IMR-90 (cell line): ENCODE measurements around the gene RAD21L1. TPM values are rescaled to one million over a fixed set of nuclear protein-coding genes. Genes with fewer than 3 reads are reported as not detected.

Experiments
- ATAC-seq: fragments of 200-7000 bp; cut with Tn5 transposase; 2 replicates; pipeline ENCODE4 v1.9.1; 2020; ENCODE audit warnings: low read depth, mild to moderate bottlenecking, moderate library complexity
- BruUV-seq: library from RNA; stranded (reverse); fragments of 400-500 nt; replicated peaks from 2 replicates; lab custom pipeline; 2021; lab: Mats Ljungman, UMichigan
- CTCF ChIA-PET: fragments of 300-600 bp; formaldehyde crosslinking; extraction: SDS; loops from one replicate; lab custom pipeline; 2021; ENCODE audit warnings: antibody characterized with exemption; lab: Yijun Ruan, JAX
- POLR2A ChIA-PET: fragments of 300-600 bp; sonication (Branson Sonifier 250); formaldehyde crosslinking; loops from one replicate; lab custom pipeline; 2022; ENCODE audit warnings: antibody characterized with exemption; ENCODE audit not compliant: unreplicated experiment; lab: Charles Lee
- DNase-seq: peaks from one replicate; pipeline ENCODE4 v3.0.0; 2013
- H2AFZ ChIP-seq: replicated peaks from 2 replicates; pipeline ENCODE3; 2013; ENCODE audit warnings: low read length, mild to moderate bottlenecking; ENCODE audit not compliant: poor library complexity
- H2AK5ac ChIP-seq: 2 replicates; pipeline ENCODE4 v1.6.1; 2013; ENCODE audit warnings: low read depth, low read length, inconsistent platforms
- H2AK9ac ChIP-seq: replicated peaks from 2 replicates; pipeline ENCODE3; 2013; ENCODE audit warnings: mild to moderate bottlenecking, low read depth, low read length, moderate library complexity; ENCODE audit not compliant: poor library complexity
- H2BK120ac ChIP-seq: 2 replicates; pipeline ENCODE4 v1.6.1; 2013; ENCODE audit warnings: low read depth, low read length, inconsistent platforms
- H2BK15ac ChIP-seq: 3 replicates; pipeline ENCODE4 v1.6.1; 2013; ENCODE audit warnings: low read depth, low read length, inconsistent platforms
- H2BK20ac ChIP-seq: 2 replicates; pipeline ENCODE4 v1.6.1; 2013; ENCODE audit warnings: low read depth, mild to moderate bottlenecking, inconsistent platforms, low read length, moderate library complexity
- H2BK5ac ChIP-seq: 2 replicates; pipeline ENCODE4 v1.6.1; 2013; ENCODE audit warnings: mild to moderate bottlenecking, low read depth, low read length, inconsistent platforms; ENCODE audit not compliant: poor library complexity, severe bottlenecking
- H3K14ac ChIP-seq: replicated peaks from 2 replicates; pipeline ENCODE4 v1.6.1; 2013; ENCODE audit warnings: low read depth, low read length, inconsistent platforms
- H3K18ac ChIP-seq: 2 replicates; pipeline ENCODE4 v1.6.1; 2013; ENCODE audit warnings: low read depth, low read length, control low read depth
- H3K23ac ChIP-seq: 2 replicates; pipeline ENCODE4 v1.6.1; 2013; ENCODE audit warnings: low read depth, low read length, inconsistent platforms
- H3K27ac ChIP-seq: 2 replicates; pipeline ENCODE4 v1.5.1; 2013; ENCODE audit warnings: mild to moderate bottlenecking, control low read depth, low read length; ENCODE audit not compliant: insufficient read depth
- H3K27me3 ChIP-seq: 2 replicates; pipeline ENCODE4 v1.6.1; 2013; ENCODE audit warnings: low read length; ENCODE audit not compliant: control insufficient read depth, insufficient read depth
- H3K36me3 ChIP-seq: 2 replicates; pipeline ENCODE4 v1.6.1; 2013; ENCODE audit warnings: low read length, mixed read lengths; ENCODE audit not compliant: control insufficient read depth, insufficient read depth
- H3K4ac ChIP-seq: 2 replicates; pipeline ENCODE4 v1.6.1; 2013; ENCODE audit warnings: low read depth, low read length, inconsistent platforms
- H3K4me1 ChIP-seq: 2 replicates; pipeline ENCODE4 v1.6.1; 2013; ENCODE audit warnings: low read length, mixed read lengths; ENCODE audit not compliant: control insufficient read depth, insufficient read depth
- H3K4me2 ChIP-seq: 2 replicates; pipeline ENCODE4 v1.6.1; 2013; ENCODE audit warnings: low read depth, mild to moderate bottlenecking, control low read depth, low read length, moderate library complexity
- H3K4me3 ChIP-seq: 2 replicates; pipeline ENCODE4 v1.5.1; 2013; ENCODE audit warnings: low read depth, mild to moderate bottlenecking, control low read depth, low read length, moderate library complexity; ENCODE audit not compliant: insufficient read depth
- H3K56ac ChIP-seq: 2 replicates; pipeline ENCODE4 v1.6.1; 2013; ENCODE audit warnings: low read length, inconsistent platforms; ENCODE audit not compliant: insufficient read depth; ENCODE audit errors: extremely low read depth
- H3K79me1 ChIP-seq, 2 experiments: 2 replicates each; pipeline ENCODE4 v1.6.1; 2013; ENCODE audit warnings: low read length in 2 of 2, inconsistent platforms in 1 of 2, low read depth in 1 of 2
- H3K9ac ChIP-seq: 2 replicates; pipeline ENCODE4 v1.6.1; 2013; ENCODE audit warnings: low read depth, low read length, control low read depth
- H3K9me1 ChIP-seq: 2 replicates; pipeline ENCODE4 v1.6.1; 2013; ENCODE audit warnings: low read length, inconsistent platforms; ENCODE audit not compliant: insufficient read depth
- H3K9me3 ChIP-seq: 2 replicates; pipeline ENCODE4 v1.6.1; 2013; ENCODE audit warnings: low read length; ENCODE audit not compliant: control insufficient read depth, insufficient read depth
- H4K20me1 ChIP-seq: 2 replicates; pipeline ENCODE4 v1.6.1; 2013; ENCODE audit warnings: low read length, inconsistent platforms; ENCODE audit not compliant: insufficient read depth
- H4K5ac ChIP-seq: 2 replicates; pipeline ENCODE4 v1.6.1; 2013; ENCODE audit warnings: mild to moderate bottlenecking, low read depth, low read length, control low read depth
- H4K8ac ChIP-seq, 2 experiments: 2 replicates each; pipeline ENCODE4 v1.6.1; 2013; ENCODE audit warnings: low read depth in 2 of 2, low read length in 2 of 2, control low read depth in 1 of 2, inconsistent platforms in 1 of 2
- H4K91ac ChIP-seq: 2 replicates; pipeline ENCODE4 v1.6.1; 2013; ENCODE audit warnings: low read depth, low read length, inconsistent platforms; ENCODE audit not compliant: insufficient read depth
- BHLHE40 ChIP-seq: fragments of 150-350 bp; IDR thresholded peaks from 2 replicates; pipeline ENCODE4 v1.6.1; 2016; ENCODE audit warnings: mild to moderate bottlenecking, low read depth, low read length
- CEBPB ChIP-seq: IDR thresholded peaks from 2 replicates; pipeline ENCODE4 v1.6.1; 2012; ENCODE audit warnings: low read depth, low read length, improper control_type of control experiment
- CHD1 ChIP-seq: IDR thresholded peaks from 2 replicates; pipeline ENCODE4 v1.6.1; 2012; ENCODE audit warnings: low read depth, low read length, improper control_type of control experiment
- CTCF ChIP-seq: conservative IDR thresholded peaks from 2 replicates; pipeline ENCODE4 v1.5.1; 2012; ENCODE audit warnings: mild to moderate bottlenecking, low read depth, low read length, improper control_type of control experiment
- ELK1 ChIP-seq: fragments of 150-350 bp; IDR thresholded peaks from 2 replicates; pipeline ENCODE4 v1.6.1; 2016; ENCODE audit warnings: low read depth, mild to moderate bottlenecking, low read length, moderate library complexity, borderline replicate concordance
- FOS ChIP-seq: fragments of 150-350 bp; IDR thresholded peaks from 2 replicates; pipeline ENCODE4 v1.6.1; 2016; ENCODE audit warnings: low read depth, low read length
- MAFK ChIP-seq: IDR thresholded peaks from 2 replicates; pipeline ENCODE4 v1.6.1; 2012; ENCODE audit warnings: low read depth, low read length, improper control_type of control experiment
- MAZ ChIP-seq: IDR thresholded peaks from 2 replicates; pipeline ENCODE4 v1.6.1; 2012; ENCODE audit warnings: low read depth, mild to moderate bottlenecking, low read length, improper control_type of control experiment, moderate library complexity, borderline replicate concordance
- MXI1 ChIP-seq: IDR thresholded peaks from 2 replicates; pipeline ENCODE4 v1.6.1; 2012; ENCODE audit warnings: low read depth, mild to moderate bottlenecking, low read length, moderate library complexity, borderline replicate concordance
- NFE2L2 ChIP-seq: fragments of 150-350 bp; IDR thresholded peaks from 2 replicates; pipeline ENCODE4 v1.6.1; 2016; ENCODE audit warnings: low read depth, mild to moderate bottlenecking, low read length
- POLR2A ChIP-seq: IDR thresholded peaks from 2 replicates; pipeline ENCODE4 v1.6.1; 2012; ENCODE audit warnings: mild to moderate bottlenecking, low read depth, low read length
- RAD21 ChIP-seq: IDR thresholded peaks from 2 replicates; pipeline ENCODE4 v1.6.1; 2012; ENCODE audit warnings: low read length, improper control_type of control experiment
- RCOR1 ChIP-seq: IDR thresholded peaks from 2 replicates; pipeline ENCODE4 v1.6.1; 2012; ENCODE audit warnings: mild to moderate bottlenecking, low read length, improper control_type of control experiment; ENCODE audit not compliant: insufficient replicate concordance
- RFX5 ChIP-seq: IDR thresholded peaks from 2 replicates; pipeline ENCODE4 v1.8.0; 2012; ENCODE audit warnings: low read depth, mild to moderate bottlenecking, low read length, moderate library complexity
- SMC3 ChIP-seq: fragments of 150-350 bp; IDR thresholded peaks from 2 replicates; pipeline ENCODE4 v1.6.1; 2016; ENCODE audit warnings: low read depth, mild to moderate bottlenecking, antibody characterized with exemption, low read length, moderate library complexity
- dilution Hi-C: fragments of 300-500 bp; cut with HindIII; formaldehyde crosslinking; loops from one replicate; pipeline ENCODE4 v1.14.3; 2018; ENCODE audit warnings: low sequenced_read_pairs; ENCODE audit not compliant: unreplicated experiment
- in situ Hi-C: fragments of 300-500 bp; cut with MboI; formaldehyde crosslinking; loops from 3 replicates; pipeline ENCODE4 v1.14.3; 2019; ENCODE audit warnings: low sequenced_read_pairs, inconsistent platforms, mixed read lengths
- intact Hi-C: fragments of 100-400 bp; cut with micrococcal nuclease; formaldehyde crosslinking; loops from 2 replicates; pipeline ENCODE4 v1.10.0; 2022
- polyA plus RNA-seq, 3 experiments: library from polyadenylated mRNA; depleted of rRNA; stranded (reverse); fragments of >200 nt; gene quantifications; 2 replicates each; pipeline ENCODE4 v1.2.3, GENCODE V29; 2012; ENCODE audit warnings: low replicate concordance in 1 of 3
- total RNA-seq: library from RNA; depleted of rRNA; stranded (reverse); fragments of >200 nt; gene quantifications from 2 replicates; pipeline ENCODE4 v1.2.3, GENCODE V29; 2012
- TF ChIP-seq, protein P1 (sequence below): fragments of 150-350 bp; IDR thresholded peaks from 2 replicates; pipeline ENCODE4 v1.6.1; 2017; ENCODE audit warnings: mild to moderate bottlenecking, antibody characterized with exemption, low read length, low read depth

Gene RAD21L1
- total and polyA plus RNA-seq, 2 of the 4 experiments (the other 2 are of a cell fraction) = not detected

- H3K36me3 ChIP-seq = no peaks in the 10 kb centered on the region
- no peaks in the 10 kb centered on the region for H4K20me1 ChIP-seq
- H2AFZ ChIP-seq = no peak overlapping the region
- H3K4me2 ChIP-seq = no peak overlapping the region
- H3K9me1 ChIP-seq = no peaks in the 10 kb centered on the region
- H3K9ac ChIP-seq = no peak overlapping the region
- H4K8ac ChIP-seq = no peak overlapping the region
- no peak overlapping the region for H3K4me3 ChIP-seq
- DNase-seq (no peak), ATAC-seq (no peak)
- H2BK15ac ChIP-seq = no peak overlapping the region
- no peak overlapping the region for H3K4ac ChIP-seq
- ChIA-PET CTCF (no interaction called here), POLR2A (no interaction called here)
- H3K14ac ChIP-seq = no peak overlapping the region
- H2BK5ac ChIP-seq = no peak overlapping the region
- no peak overlapping the region for H3K27ac ChIP-seq
- 0 out of 2 replicates have a peak, but pooled peaks cover 2% of the 10 kb centered on the region for H3K9me3 ChIP-seq
- H2BK20ac ChIP-seq = no peak overlapping the region
- H4K5ac ChIP-seq = no peak overlapping the region
- intact Hi-C loops (loop anchor here (5.0 to 10.0 kb wide), 3 partner anchors 105 to 255 kb away; partner anchors contain the start of gene FKBP1A), dilution Hi-C loops (no loop called here), in situ Hi-C loops (loop anchor here (10.0 kb wide), 1 partner anchor 397 kb away; no protein-coding TSS in a partner anchor)
- peaks cover 35% of the 10 kb centered on the region for H3K27me3 ChIP-seq
- H3K79me1 ChIP-seq = no peaks in the 10 kb centered on the region
- H2AK5ac ChIP-seq = no peak overlapping the region
- H3K56ac ChIP-seq = no peak overlapping the region
- no peaks in the 10 kb centered on the region for H3K4me1 ChIP-seq
- no peak overlapping the region for H3K23ac ChIP-seq
- no peak overlapping the region for H2AK9ac ChIP-seq
- no peak overlapping the region for H4K91ac ChIP-seq
- TF ChIP-seq CEBPB = no peak
- TF ChIP-seq RFX5 = no peak
- TF ChIP-seq RAD21 = no peak
- TF ChIP-seq FOS = no peak
- no peak for TF ChIP-seq SMC3
- no peak for TF ChIP-seq CTCF
- TF ChIP-seq BHLHE40 = no peak
- TF ChIP-seq NFE2L2 = no peak
- no peak for TF ChIP-seq CHD1
- no peak for TF ChIP-seq MXI1
- no peak for TF ChIP-seq MAFK
- TF ChIP-seq MAZ = no peak
- no peak for TF ChIP-seq ELK1
- no peak for TF ChIP-seq RCOR1
- no peak for TF ChIP-seq POLR2A
- TF ChIP-seq, protein P1, sequence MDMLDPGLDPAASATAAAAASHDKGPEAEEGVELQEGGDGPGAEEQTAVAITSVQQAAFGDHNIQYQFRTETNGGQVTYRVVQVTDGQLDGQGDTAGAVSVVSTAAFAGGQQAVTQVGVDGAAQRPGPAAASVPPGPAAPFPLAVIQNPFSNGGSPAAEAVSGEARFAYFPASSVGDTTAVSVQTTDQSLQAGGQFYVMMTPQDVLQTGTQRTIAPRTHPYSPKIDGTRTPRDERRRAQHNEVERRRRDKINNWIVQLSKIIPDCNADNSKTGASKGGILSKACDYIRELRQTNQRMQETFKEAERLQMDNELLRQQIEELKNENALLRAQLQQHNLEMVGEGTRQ = no peak
- BruUV-seq = no TSS peak
- H3K18ac ChIP-seq = no peak overlapping the region
- H2BK120ac ChIP-seq = no peak overlapping the region
Observed at GRCh38 chr20:1212023-1212422, 13.8 kb upstream of the RAD21L1 start.
